Loucy (cell line): ENCODE results near the gene GBF1.

ENCODE experiments used
- EZH2phosphoT487 ChIP-seq: fragments of 200-600 bp; IDR thresholded peaks from 2 replicates; pipeline ENCODE4 v1.6.1; 2018; ENCODE audit warnings: antibody characterized with exemption, mild to moderate bottlenecking, moderate library complexity, borderline replicate concordance
- TF ChIP-seq, protein P1 (sequence below): fragments of 200-600 bp; sonication (generic); conservative IDR thresholded peaks from 2 replicates; pipeline ENCODE4 v1.5.1; 2014; ENCODE audit warnings: mild to moderate bottlenecking, antibody characterized with exemption, low read length

DNA sequence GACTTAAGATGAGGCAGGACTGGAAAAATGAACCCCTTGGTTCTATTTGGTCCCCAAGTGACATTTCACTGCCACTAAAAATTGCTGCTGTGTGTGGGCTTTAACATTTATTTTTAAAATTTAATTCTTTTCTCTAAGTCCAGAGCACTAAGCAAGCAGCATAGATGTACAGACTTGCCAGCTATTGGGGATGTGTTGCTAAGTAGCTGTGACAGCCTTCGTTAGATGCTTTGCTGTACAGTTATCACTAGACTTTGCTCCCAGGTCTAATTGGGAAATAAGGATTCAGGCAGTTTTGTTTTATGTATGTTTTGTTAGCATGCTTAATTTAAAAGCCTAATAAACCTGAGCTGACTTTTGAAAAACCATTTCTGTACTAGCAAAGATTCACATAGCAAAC lies 51.8 kb downstream of the GBF1 start:
- TF ChIP-seq, protein P1, sequence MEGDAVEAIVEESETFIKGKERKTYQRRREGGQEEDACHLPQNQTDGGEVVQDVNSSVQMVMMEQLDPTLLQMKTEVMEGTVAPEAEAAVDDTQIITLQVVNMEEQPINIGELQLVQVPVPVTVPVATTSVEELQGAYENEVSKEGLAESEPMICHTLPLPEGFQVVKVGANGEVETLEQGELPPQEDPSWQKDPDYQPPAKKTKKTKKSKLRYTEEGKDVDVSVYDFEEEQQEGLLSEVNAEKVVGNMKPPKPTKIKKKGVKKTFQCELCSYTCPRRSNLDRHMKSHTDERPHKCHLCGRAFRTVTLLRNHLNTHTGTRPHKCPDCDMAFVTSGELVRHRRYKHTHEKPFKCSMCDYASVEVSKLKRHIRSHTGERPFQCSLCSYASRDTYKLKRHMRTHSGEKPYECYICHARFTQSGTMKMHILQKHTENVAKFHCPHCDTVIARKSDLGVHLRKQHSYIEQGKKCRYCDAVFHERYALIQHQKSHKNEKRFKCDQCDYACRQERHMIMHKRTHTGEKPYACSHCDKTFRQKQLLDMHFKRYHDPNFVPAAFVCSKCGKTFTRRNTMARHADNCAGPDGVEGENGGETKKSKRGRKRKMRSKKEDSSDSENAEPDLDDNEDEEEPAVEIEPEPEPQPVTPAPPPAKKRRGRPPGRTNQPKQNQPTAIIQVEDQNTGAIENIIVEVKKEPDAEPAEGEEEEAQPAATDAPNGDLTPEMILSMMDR: no peak
- TF ChIP-seq EZH2phosphoT487: no peak
